ENCODE results near the gene MATK. TPM values are rescaled to one million over a fixed set of nuclear protein-coding genes. Genes with fewer than 3 reads are reported as not detected.
A peak's percentile ranks its signal among the peaks of the same experiment; 100 is the strongest.
"Not testable (repeated sequence)": the region's sequence is repeated elsewhere in the genome, so short reads cannot be mapped to it uniquely, and the experiment has no call there.

The MATK gene
- total RNA-seq, 4 donors from 2014 or later, result 1.7 TPM; not detected in 3

DNA sequence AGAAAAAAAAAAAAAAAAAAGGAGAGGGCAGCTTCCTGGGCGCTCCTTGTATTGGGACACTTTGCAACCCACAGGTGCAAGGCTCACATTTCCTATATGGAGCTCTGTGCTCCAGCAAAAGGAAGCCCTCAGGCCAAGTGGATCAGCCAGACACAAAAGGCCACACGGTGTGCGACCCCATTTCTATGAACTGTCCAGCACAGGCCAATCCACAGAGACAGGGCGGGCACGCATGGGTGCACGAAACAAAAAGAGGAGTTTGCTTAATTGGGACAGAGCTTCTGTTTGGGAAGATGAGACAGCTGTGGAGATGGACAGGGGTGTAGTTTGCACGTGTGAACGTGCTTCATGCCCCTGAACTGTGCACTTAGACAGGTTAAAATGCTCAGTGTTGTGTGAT, 31.6 kb upstream of the MATK start:
- ATAC-seq, result no peak

DNA sequence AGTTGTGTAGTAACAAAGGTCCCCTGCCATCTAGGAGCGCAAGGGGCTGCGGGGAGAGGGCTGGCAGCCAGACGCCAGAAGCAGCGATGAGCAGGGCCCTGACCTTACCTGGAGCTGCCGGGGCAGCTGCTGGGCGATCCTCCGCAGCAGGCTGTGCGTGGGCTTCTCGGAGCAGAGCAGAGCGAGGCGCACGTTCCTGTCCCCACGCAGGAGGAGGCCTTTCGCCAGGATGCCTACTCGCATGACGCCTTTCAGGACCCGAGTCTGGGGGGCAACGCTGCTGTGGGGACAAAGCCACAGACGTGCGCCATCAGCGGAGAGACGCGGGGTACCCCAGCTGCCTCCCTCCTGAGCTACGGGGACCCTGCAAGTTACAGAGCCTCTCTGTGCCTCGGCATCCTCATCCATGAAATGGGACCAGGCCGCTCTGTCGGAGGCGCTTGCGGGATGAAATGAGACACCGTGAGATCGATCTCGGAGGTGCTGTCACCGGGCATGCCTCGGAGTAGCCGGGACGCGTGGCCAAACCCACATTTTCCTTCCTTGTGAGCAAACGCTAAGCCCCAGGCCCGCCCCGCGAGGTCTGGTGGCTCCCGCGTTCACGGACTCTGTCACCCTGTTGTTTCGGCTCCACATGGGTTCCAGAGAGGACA, 30.5 kb upstream of the MATK start:
- ATAC-seq (no peak), DNase-seq (no peak)
- Histone ChIP-seq H3K36me3 (no peaks in the 10 kb centered on the region), H3K9me3 (no peaks in the 10 kb centered on the region), H3K4me1 (no peaks in the 10 kb centered on the region), H3K4me3 (no peak overlapping the region), H3K27me3 (peaks cover 0 to 4% (median under 1%) of the 10 kb centered on the region in 3 donors), H3K27ac (no peak overlapping the region)
- intact Hi-C loops (cut with DNase I; ENCODE audit: low total_unique reads), result no loop called here
- no peak for TF ChIP-seq POLR2A (IDR thresholded peaks at IDR 0.05)
- in situ Hi-C loops (cut with MboI; ENCODE audit: low sequenced_read_pairs in 4 of 4), result no loop called here

More for the DNA sequence above, 31.6 kb upstream of the MATK start:
- no peak overlapping the region for H3K4me3 ChIP-seq
- no peaks in the 10 kb centered on the region for H3K36me3 ChIP-seq
- intact Hi-C loops (cut with DNase I; ENCODE audit: low total_unique reads) (no loop called here), in situ Hi-C loops (cut with MboI; ENCODE audit: low sequenced_read_pairs in 4 of 4) (no loop called here)
- H3K27me3 ChIP-seq, result peaks cover 0 to 3% (median 0%) of the 10 kb centered on the region in 3 donors
- H3K4me1 ChIP-seq, result no peaks in the 10 kb centered on the region
- H3K9me3 ChIP-seq, result no peaks in the 10 kb centered on the region
- no peak for DNase-seq
- H3K27ac ChIP-seq, result no peak overlapping the region
- no peak for TF ChIP-seq POLR2A (IDR thresholded peaks at IDR 0.05)
- no peak for TF ChIP-seq CTCF (IDR thresholded peaks at IDR 0.05 in 4 of 5, conservative IDR thresholded peaks at IDR 0.05 in 1 of 5)

DNA sequence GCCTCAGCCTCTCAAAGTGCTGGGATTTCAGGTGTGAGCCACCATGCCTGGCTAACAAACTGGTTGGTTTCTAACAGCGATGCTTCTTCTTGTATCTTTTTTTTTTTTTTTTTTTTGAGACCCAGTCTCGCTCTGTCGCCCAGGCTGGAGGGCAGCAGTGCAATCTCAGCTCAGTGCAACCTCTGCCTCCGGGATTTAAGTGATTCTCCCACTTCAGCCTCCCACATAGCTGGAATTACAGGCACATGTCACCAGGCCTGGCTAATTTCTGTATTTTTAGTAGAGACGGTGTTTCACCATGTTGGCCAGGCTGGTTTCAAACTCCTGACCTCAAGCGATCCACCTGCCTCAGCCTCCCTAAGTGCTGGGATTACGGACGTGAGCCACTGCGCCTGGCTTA, 30.0 kb upstream of the MATK start:
- intact Hi-C loops (cut with DNase I; ENCODE audit: low total_unique reads); in situ Hi-C loops (cut with MboI; ENCODE audit: low sequenced_read_pairs in 4 of 4); H3K9me3 ChIP-seq; H3K27ac ChIP-seq; H3K27me3 ChIP-seq; H3K4me3 ChIP-seq; DNase-seq; H3K36me3 ChIP-seq; H3K4me1 ChIP-seq; ATAC-seq: not testable (repeated sequence)

GRCh38 chr19:3814648-3815047, 28.5 kb upstream of the MATK start:
- H3K4me1 ChIP-seq, result no peaks in the 10 kb centered on the region
- TF ChIP-seq CTCF (IDR thresholded peaks at IDR 0.05 in 4 of 5, conservative IDR thresholded peaks at IDR 0.05 in 1 of 5) (no peak), POLR2A (IDR thresholded peaks at IDR 0.05) (no peak)
- no peak for ATAC-seq
- no peak for DNase-seq
- no peak overlapping the region for H3K27ac ChIP-seq
- no peak overlapping the region for H3K4me3 ChIP-seq
- H3K27me3 ChIP-seq, result peaks cover 0 to 15% (median 11%) of the 10 kb centered on the region in 3 donors
- H3K36me3 ChIP-seq, result no peaks in the 10 kb centered on the region
- intact Hi-C loops (cut with DNase I; ENCODE audit: low total_unique reads) (no loop called here), in situ Hi-C loops (cut with MboI; ENCODE audit: low sequenced_read_pairs in 4 of 4) (no loop called here)
- H3K9me3 ChIP-seq, result no peaks in the 10 kb centered on the region

- H3K27me3 ChIP-seq, result peaks cover 0 to 15% (median 11%) of the 10 kb centered on the region in 3 donors
- no peak for TF ChIP-seq POLR2A (IDR thresholded peaks at IDR 0.05)
- TF ChIP-seq CTCF (IDR thresholded peaks at IDR 0.05 in 4 of 5, conservative IDR thresholded peaks at IDR 0.05 in 1 of 5), result no peak
- no peak overlapping the region for H3K4me3 ChIP-seq
- peak overlapping the region in 1 of 4 donors; percentile 4 for H3K27ac ChIP-seq
- no peaks in the 10 kb centered on the region for H3K9me3 ChIP-seq
- ATAC-seq, result no peak
- intact Hi-C loops (cut with DNase I; ENCODE audit: low total_unique reads), result no loop called here
- DNase-seq, result no peak
- no peaks in the 10 kb centered on the region for H3K36me3 ChIP-seq
- in situ Hi-C loops (cut with MboI; ENCODE audit: low sequenced_read_pairs in 4 of 4), result no loop called here
- no peaks in the 10 kb centered on the region for H3K4me1 ChIP-seq
These were observed 27.6 kb upstream of the MATK start for GRCh38 chr19:3813473-3814392.
